Tibial artery (tissue), 4 donors: Measurements from ENCODE around the gene INIP.

Experiments
- DNase-seq, 2 donors: peaks; one replicate each; pipeline ENCODE4 v3.0.0-alpha.2; 2019
- H3K27ac ChIP-seq, 2 donors: fragments of 200-600 bp; sonication (generic) in 1 of 2; 1 replicate in 1 of 2; 2 replicates in 1 of 2; pipeline ENCODE4 v1.5.1; 2018 to 2019; ENCODE audit warnings: mild to moderate bottlenecking in 1 of 2
- H3K27me3 ChIP-seq, 2 donors: fragments of 200-600 bp; sonication (generic) in 1 of 2; one replicate each; pipeline versions ENCODE4 v1.5.1 to v1.6.0; 2016 to 2019
- H3K36me3 ChIP-seq, 3 donors: fragments of 200-600 bp; sonication (generic) in 2 of 3; one replicate each; pipeline ENCODE4 v1.5.1; 2016 to 2019; ENCODE audit warnings: mild to moderate bottlenecking in 2 of 3
- H3K4me1 ChIP-seq, 4 donors: fragments of 200-600 bp; sonication (generic) in 2 of 4; 1 replicate in 3 of 4; 2 replicates in 1 of 4; pipeline ENCODE4 v1.5.1; 2016 to 2019
- H3K4me3 ChIP-seq, 2 donors: fragments of 200-600 bp; sonication (generic) in 1 of 2; 1 replicate in 1 of 2; 2 replicates in 1 of 2; pipeline ENCODE4 v1.5.1; 2018 to 2019; ENCODE audit warnings: mild to moderate bottlenecking in 2 of 2
- H3K9me3 ChIP-seq, 3 donors: fragments of 200-600 bp; sonication (generic) in 1 of 3; one replicate each; pipeline ENCODE4 v1.5.1; 2016 to 2019
- intact Hi-C: fragments of 100-400 bp; cut with DNase I; formaldehyde crosslinking; loops from one replicate; pipeline ENCODE4 v1.15.0; 2023; ENCODE audit warnings: low total_unique reads
- TF ChIP-seq, protein P1 (sequence below), 2 experiments: fragments of 200-600 bp in 1 of 2; fragments of 450-650 bp in 1 of 2; IDR thresholded peaks; one replicate each; pipeline ENCODE4 v1.5.1; 2017 to 2019; ENCODE audit warnings: antibody characterized with exemption in 2 of 2, mild to moderate bottlenecking in 1 of 2, moderate library complexity in 1 of 2

INIP gene

DNA sequence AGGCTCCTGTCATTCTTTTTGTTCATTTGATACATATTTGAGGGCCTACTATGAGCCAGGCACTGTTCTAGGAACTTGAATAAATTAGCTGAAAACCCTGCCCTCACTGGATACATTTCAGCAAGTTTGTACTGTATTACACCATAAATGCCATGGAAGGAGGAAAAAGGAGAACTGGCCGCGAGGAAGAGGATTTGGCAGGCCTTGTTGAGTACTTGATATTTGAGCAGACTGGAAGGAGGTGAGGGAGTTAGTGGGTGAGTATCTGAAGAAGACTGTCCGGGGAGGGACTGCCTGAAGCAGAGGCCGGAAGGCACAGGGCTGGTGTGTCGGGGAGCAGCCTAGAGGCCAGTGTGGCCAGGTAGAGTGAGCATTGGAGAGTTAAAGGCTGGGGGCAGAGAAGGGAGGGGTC, 37.1 kb upstream of the INIP start:
- Histone ChIP-seq H3K36me3 (no peaks in the 10 kb centered on the region), H3K27me3 (no peaks in the 10 kb centered on the region), H3K4me3 (no peak overlapping the region), H3K27ac (peak overlapping the region; percentile 36 to 55), H3K4me1 (peaks cover 0 to 55% (median 35%) of the 10 kb centered on the region in 4 donors), H3K9me3 (no peaks in the 10 kb centered on the region)
- TF ChIP-seq, protein P1, sequence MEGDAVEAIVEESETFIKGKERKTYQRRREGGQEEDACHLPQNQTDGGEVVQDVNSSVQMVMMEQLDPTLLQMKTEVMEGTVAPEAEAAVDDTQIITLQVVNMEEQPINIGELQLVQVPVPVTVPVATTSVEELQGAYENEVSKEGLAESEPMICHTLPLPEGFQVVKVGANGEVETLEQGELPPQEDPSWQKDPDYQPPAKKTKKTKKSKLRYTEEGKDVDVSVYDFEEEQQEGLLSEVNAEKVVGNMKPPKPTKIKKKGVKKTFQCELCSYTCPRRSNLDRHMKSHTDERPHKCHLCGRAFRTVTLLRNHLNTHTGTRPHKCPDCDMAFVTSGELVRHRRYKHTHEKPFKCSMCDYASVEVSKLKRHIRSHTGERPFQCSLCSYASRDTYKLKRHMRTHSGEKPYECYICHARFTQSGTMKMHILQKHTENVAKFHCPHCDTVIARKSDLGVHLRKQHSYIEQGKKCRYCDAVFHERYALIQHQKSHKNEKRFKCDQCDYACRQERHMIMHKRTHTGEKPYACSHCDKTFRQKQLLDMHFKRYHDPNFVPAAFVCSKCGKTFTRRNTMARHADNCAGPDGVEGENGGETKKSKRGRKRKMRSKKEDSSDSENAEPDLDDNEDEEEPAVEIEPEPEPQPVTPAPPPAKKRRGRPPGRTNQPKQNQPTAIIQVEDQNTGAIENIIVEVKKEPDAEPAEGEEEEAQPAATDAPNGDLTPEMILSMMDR (IDR thresholded peaks at IDR 0.05), result no peak
- intact Hi-C loops, result no loop called here
- DNase-seq, result no peak

GRCh38 chr9:112754578-112754977, 36.7 kb upstream of the INIP start:
- no peaks in the 10 kb centered on the region for H3K36me3 ChIP-seq
- H3K27me3 ChIP-seq, result no peaks in the 10 kb centered on the region
- H3K4me1 ChIP-seq, result peaks cover 0 to 60% (median 39%) of the 10 kb centered on the region in 4 donors
- H3K27ac ChIP-seq, result peak overlapping the region; percentile 50 to 55
- intact Hi-C loops, result no loop called here
- TF ChIP-seq, protein P1 (IDR thresholded peaks at IDR 0.05), result no peak
- no peak for DNase-seq
- H3K4me3 ChIP-seq, result no peak overlapping the region
- H3K9me3 ChIP-seq, result no peaks in the 10 kb centered on the region

- intact Hi-C loops, result no loop called here
- Histone ChIP-seq H3K36me3 (no peaks in the 10 kb centered on the region), H3K27me3 (no peaks in the 10 kb centered on the region), H3K4me1 (peaks cover 0 to 63% (median 40%) of the 10 kb centered on the region in 4 donors), H3K27ac (peak overlapping the region; percentile 14 to 50), H3K4me3 (no peak overlapping the region), H3K9me3 (no peaks in the 10 kb centered on the region)
- TF ChIP-seq, protein P1 (IDR thresholded peaks at IDR 0.05), result no peak
- DNase-seq, result no peak
These were observed 35.8 kb upstream of the INIP start for GRCh38 chr9:112753725-112754124.

GRCh38 chr9:112752334-112753125, 34.6 kb upstream of the INIP start:
- Histone ChIP-seq H3K27ac (peak overlapping the region; percentile 83 to 92), H3K27me3 (no peaks in the 10 kb centered on the region), H3K9me3 (no peaks in the 10 kb centered on the region), H3K36me3 (no peaks in the 10 kb centered on the region), H3K4me3 (peak overlapping the region in 1 of 2 donors; percentile 97), H3K4me1 (peaks cover 0 to 58% (median 40%) of the 10 kb centered on the region in 4 donors)
- intact Hi-C loops, result no loop called here
- DNase-seq, result no peak
- TF ChIP-seq, protein P1 (IDR thresholded peaks at IDR 0.05), result no peak

- intact Hi-C loops, result no loop called here
- Histone ChIP-seq H3K27ac (peak overlapping the region; percentile 83 to 92), H3K36me3 (no peaks in the 10 kb centered on the region), H3K4me1 (peaks cover 0 to 58% (median 40%) of the 10 kb centered on the region in 4 donors), H3K9me3 (no peaks in the 10 kb centered on the region), H3K27me3 (no peaks in the 10 kb centered on the region), H3K4me3 (peak overlapping the region; percentile 94 to 97)
- DNase-seq, result peak; percentile 50 to 74
- TF ChIP-seq, protein P1 (IDR thresholded peaks at IDR 0.05), result no peak
These were observed 33.3 kb upstream of the INIP start for GRCh38 chr9:112751056-112751795.
